OCI-LY1 (cell line): ENCODE measurements around the gene PTPRN2.

Experiments used
- CTCF ChIP-seq: fragments of 200-600 bp; sonication (generic), shearing (Covaris generic); IDR thresholded peaks from 2 replicates; pipeline ENCODE4 v1.5.1; 2017; ENCODE audit warnings: mild to moderate bottlenecking, antibody characterized with exemption, low read length, moderate library complexity, mixed read lengths
- EZH2 ChIP-seq: fragments of 200-600 bp; sonication (generic), shearing (Covaris generic); IDR thresholded peaks from 2 replicates; pipeline ENCODE4 v1.8.0; 2017; ENCODE audit warnings: borderline replicate concordance, mixed run types, mild to moderate bottlenecking, antibody characterized with exemption, low read length, moderate library complexity, mixed read lengths

DNA sequence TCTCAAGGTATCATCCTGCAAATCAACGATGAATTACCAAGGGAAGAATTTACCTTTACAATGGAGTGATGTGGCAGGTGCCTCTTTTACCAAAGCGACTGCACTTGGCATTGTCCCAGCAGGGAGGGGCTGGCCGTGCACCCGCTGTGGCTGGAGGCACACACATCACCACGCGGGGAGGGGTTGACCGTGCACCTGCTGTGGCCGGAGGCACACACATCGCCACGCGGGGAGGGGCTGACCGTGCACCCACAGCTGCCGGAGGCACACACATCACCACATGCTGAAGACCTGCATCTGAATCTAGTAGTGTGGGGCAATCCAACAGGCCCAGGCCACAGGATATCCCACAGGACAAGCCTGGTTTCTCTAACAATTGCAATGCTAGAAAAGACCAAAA, 757.3 kb downstream of the PTPRN2 start:
- TF ChIP-seq EZH2 (no peak), CTCF (no peak)
